ENCODE results near the gene TPRX2. TPM values are rescaled to one million over a fixed set of nuclear protein-coding genes. Genes with fewer than 3 reads are reported as not detected.
A peak's percentile ranks its signal among the peaks of the same experiment; 100 is the strongest.
"Not testable (repeated sequence)": the region's sequence is repeated elsewhere in the genome, so short reads cannot be mapped to it uniquely, and the experiment has no call there.

TPRX2 gene
- not detected for total RNA-seq
- long read RNA-seq, donor 1: 0 reads
- long read RNA-seq, donor 2: 0 reads

- intact Hi-C loops (cut with DNase I); DNase-seq (ENCODE audit: low spot score): not testable (repeated sequence)
Measured at GRCh38 chr19:47858646-47859285, at the start of gene TPRX2. Gene TPRX2 (plus strand): TSS chr19:47859235. CDS start chr19:47859247, 12 bp downstream.

GRCh38 chr19:47813304-47813994, 45.6 kb upstream of the TPRX2 start:
- intact Hi-C loops (cut with DNase I): no loop called here
- DNase-seq (ENCODE audit: low spot score): peak; percentile 91

- intact Hi-C loops (cut with DNase I): no loop called here
- no peak for DNase-seq (ENCODE audit: low spot score)
Measured at GRCh38 chr19:47813995-47814328, 45.1 kb upstream of the TPRX2 start.

GRCh38 chr19:47816270-47816669, 42.8 kb upstream of the TPRX2 start:
- intact Hi-C loops (cut with DNase I): loop anchor here in 1 of 2 donors (1.0 kb wide), 1 partner anchor 29 kb away; no protein-coding TSS in a partner anchor
- DNase-seq (ENCODE audit: low spot score): not testable (repeated sequence)

GRCh38 chr19:47818221-47818620, 40.8 kb upstream of the TPRX2 start:
- DNase-seq (ENCODE audit: low spot score); intact Hi-C loops (cut with DNase I): not testable (repeated sequence)

- no peak for DNase-seq (ENCODE audit: low spot score)
- intact Hi-C loops (cut with DNase I): no loop called here
Measured at GRCh38 chr19:47819858-47820257, 39.2 kb upstream of the TPRX2 start.

- DNase-seq (ENCODE audit: low spot score): no peak
- intact Hi-C loops (cut with DNase I): no loop called here
Measured at GRCh38 chr19:47820410-47820809, 38.6 kb upstream of the TPRX2 start.

GRCh38 chr19:47821460-47822020, 37.5 kb upstream of the TPRX2 start, which contains the start of gene CRX:
Gene CRX (plus strand): TSS chr19:47821937. CDS start chr19:47834444, 12,507 bp downstream.
- intact Hi-C loops (cut with DNase I): no loop called here
- DNase-seq (ENCODE audit: low spot score): no peak

GRCh38 chr19:47824396-47824795, 34.6 kb upstream of the TPRX2 start:
- DNase-seq (ENCODE audit: low spot score): no peak
- intact Hi-C loops (cut with DNase I): no loop called here

GRCh38 chr19:47826800-47827199, 32.2 kb upstream of the TPRX2 start:
- intact Hi-C loops (cut with DNase I): no loop called here
- DNase-seq (ENCODE audit: low spot score): no peak

GRCh38 chr19:47832723-47833122, 26.3 kb upstream of the TPRX2 start:
- no peak for DNase-seq (ENCODE audit: low spot score)
- intact Hi-C loops (cut with DNase I): no loop called here

- DNase-seq (ENCODE audit: low spot score): no peak
- intact Hi-C loops (cut with DNase I): no loop called here
Measured at GRCh38 chr19:47836038-47836437, 23.0 kb upstream of the TPRX2 start.

- DNase-seq (ENCODE audit: low spot score): no peak
- intact Hi-C loops (cut with DNase I): no loop called here
Measured at GRCh38 chr19:47839411-47839810, 19.6 kb upstream of the TPRX2 start.

- intact Hi-C loops (cut with DNase I): no loop called here
Measured at GRCh38 chr19:47839913-47840312, 19.1 kb upstream of the TPRX2 start.

GRCh38 chr19:47842941-47843340, 16.1 kb upstream of the TPRX2 start:
- intact Hi-C loops (cut with DNase I): no loop called here
- DNase-seq (ENCODE audit: low spot score): no peak

More at GRCh38 chr19:47839913-47840312, 19.1 kb upstream of the TPRX2 start:
- DNase-seq (ENCODE audit: low spot score): no peak

- no peak for DNase-seq (ENCODE audit: low spot score)
- intact Hi-C loops (cut with DNase I): no loop called here
Measured at GRCh38 chr19:47848425-47848822, 10.6 kb upstream of the TPRX2 start.

- DNase-seq (ENCODE audit: low spot score): no peak
- intact Hi-C loops (cut with DNase I): no loop called here
Measured at GRCh38 chr19:47848823-47849473, 10.1 kb upstream of the TPRX2 start.

GRCh38 chr19:47853003-47853402, 6.0 kb upstream of the TPRX2 start:
- DNase-seq (ENCODE audit: low spot score): no peak
- intact Hi-C loops (cut with DNase I): no loop called here

GRCh38 chr19:47854459-47854858, 4.6 kb upstream of the TPRX2 start:
- DNase-seq (ENCODE audit: low spot score): no peak
- intact Hi-C loops (cut with DNase I): no loop called here

GRCh38 chr19:47858231-47858630, 804 bp upstream of the TPRX2 start:
- DNase-seq (ENCODE audit: low spot score); intact Hi-C loops (cut with DNase I): not testable (repeated sequence)

Data from posterior vena cava (tissue), 2 donors.